Testis (tissue), 3 donors: ENCODE results near the gene SUPT3H. TPM values are rescaled to one million over a fixed set of nuclear protein-coding genes. Genes with fewer than 3 reads are reported as not detected.

Source experiments
- DNase-seq: peaks from one replicate; pipeline ENCODE4 v3.0.0-alpha.2; 2019
- H3K27ac ChIP-seq, 2 donors: fragments of 200-600 bp; sonication (generic); one replicate each; pipeline ENCODE4 v1.5.1; 2019
- H3K27me3 ChIP-seq: fragments of 200-600 bp; sonication (generic); one replicate; pipeline ENCODE4 v1.5.1; 2019
- H3K36me3 ChIP-seq: fragments of 200-600 bp; sonication (generic); one replicate; pipeline ENCODE4 v1.5.1; 2017; ENCODE audit warnings: low read depth; ENCODE audit errors: missing control alignments
- H3K4me1 ChIP-seq: fragments of 200-600 bp; sonication (generic); one replicate; pipeline ENCODE4 v1.5.1; 2019
- H3K4me3 ChIP-seq, 2 donors: fragments of 200-600 bp; sonication (generic); one replicate each; pipeline ENCODE4 v1.5.1; 2017 to 2019
- H3K9me3 ChIP-seq: fragments of 200-600 bp; sonication (generic); one replicate; pipeline ENCODE4 v1.5.1; 2017
- CTCF ChIP-seq, 3 experiments: fragments of 450-650 bp in 2 of 3; fragments of 200-600 bp in 1 of 3; sonication (generic) in 1 of 3; IDR thresholded peaks; one replicate each; pipeline ENCODE4 v1.5.1; 2016 to 2019; ENCODE audit warnings: antibody characterized with exemption in 3 of 3, mild to moderate bottlenecking in 2 of 3, moderate library complexity in 1 of 3
- POLR2A ChIP-seq: fragments of 450-650 bp; IDR thresholded peaks from one replicate; pipeline ENCODE4 v1.6.1; 2017; ENCODE audit warnings: antibody characterized with exemption, mild to moderate bottlenecking, moderate library complexity
- WGBS, 2 donors: methylation state at CpG; one replicate each; pipeline ENCODE4 v1.1.5; 2018; 5-methylcytosine and 5-hydroxymethylcytosine counted together
- intact Hi-C: fragments of 100-400 bp; cut with DNase I; formaldehyde crosslinking; loops from one replicate; pipeline ENCODE4 v1.15.1; 2023; ENCODE audit warnings: low total_unique reads
- microRNA counts, 2 donors: library from miRNA; unstranded; fragments of <30 nt; microRNA quantifications; one replicate each; lab custom pipeline; 2016
- microRNA-seq, 2 donors: library from miRNA; unstranded; fragments of <30 nt; microRNA quantifications; one replicate each; pipeline ENCODE4, GENCODE V29; 2016; ENCODE audit warnings: borderline number of aligned reads in 2 of 2, borderline replicate concordance in 1 of 2
- polyA plus RNA-seq: library from polyadenylated mRNA; stranded (reverse); fragments of 350-450 nt; fragmentation: Illumina TruSeq; extraction: RNeasy Lipid Tissue Mini Kit (QIAGEN cat#74804); gene quantifications from one replicate; pipeline ENCODE4 v1.2.3, GENCODE V29; 2014; ENCODE audit warnings: low read depth, low replicate concordance; ENCODE audit not compliant: insufficient read depth
- small RNA-seq, 2 donors: library from RNA; depleted of rRNA; stranded (forward); fragments of <200 nt; gene quantifications; one replicate each; pipeline ENCODE3, GENCODE V24; 2016
- total RNA-seq, 2 donors: library from RNA; depleted of rRNA; stranded (reverse); fragments of >200 nt; gene quantifications; one replicate each; pipeline ENCODE4 v1.2.3, GENCODE V29; 2016

SUPT3H gene
- total and polyA plus RNA-seq, 3 donors from 2014 or later: 29.4 to 35.9 (median 30.8) TPM

DNA sequence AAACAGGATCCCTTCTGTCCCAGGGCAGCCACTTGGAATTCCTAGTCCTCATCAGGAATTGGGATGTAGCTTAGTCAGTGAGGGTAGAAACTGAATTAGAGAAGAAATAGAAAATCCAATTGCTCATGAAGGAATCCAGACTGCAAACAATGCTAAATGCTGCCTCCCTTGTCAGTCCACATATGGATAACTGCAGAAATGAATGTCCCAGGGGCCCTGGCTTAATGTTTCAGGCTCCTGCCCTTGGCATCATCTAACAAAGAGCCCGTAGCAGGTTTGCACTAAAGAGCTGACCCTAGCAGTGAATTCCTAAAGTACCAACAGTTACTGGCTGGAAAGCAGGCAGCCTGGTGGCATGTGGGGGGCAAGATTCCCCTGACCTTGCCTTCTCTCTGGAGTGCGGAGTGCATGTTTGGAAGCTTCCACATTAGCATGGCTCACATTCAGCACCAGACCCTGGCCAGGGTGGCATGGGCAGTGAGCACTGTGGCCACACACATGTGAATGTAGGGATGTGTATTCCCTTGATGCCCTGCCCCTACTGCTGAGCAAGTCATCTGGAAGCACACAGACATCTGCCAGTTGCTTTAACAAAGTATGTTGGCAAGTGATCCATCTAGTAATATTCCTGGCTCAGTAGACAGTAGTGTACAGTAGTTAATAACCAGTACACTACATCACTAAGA lies 595.7 kb downstream of the SUPT3H start:
- H3K9me3 ChIP-seq: no peaks in the 10 kb centered on the region
- H3K4me1 ChIP-seq: no peaks in the 10 kb centered on the region
- no peaks in the 10 kb centered on the region for H3K36me3 ChIP-seq
- intact Hi-C loops: no loop called here
- 88 to 91% methylated on average over 1 to 2 of the region's 2 CpGs for WGBS, 2 donors
- H3K27ac ChIP-seq: no peak overlapping the region
- no peak overlapping the region for H3K4me3 ChIP-seq
- TF ChIP-seq CTCF (IDR thresholded peaks at IDR 0.05): no peak
- TF ChIP-seq POLR2A: no peak
- no peaks in the 10 kb centered on the region for H3K27me3 ChIP-seq
- DNase-seq: no peak

GRCh38 chr6:44780161-44780560 lies 597.6 kb downstream of the SUPT3H start:
- no peaks in the 10 kb centered on the region for H3K27me3 ChIP-seq
- no peak for TF ChIP-seq CTCF (IDR thresholded peaks at IDR 0.05)
- TF ChIP-seq POLR2A: no peak

GRCh38 chr6:44779130-44779826 lies 598.5 kb downstream of the SUPT3H start:
- no peak overlapping the region for H3K4me3 ChIP-seq
- H3K4me1 ChIP-seq: no peaks in the 10 kb centered on the region
- intact Hi-C loops: no loop called here
- TF ChIP-seq CTCF (IDR thresholded peaks at IDR 0.05) (no peak), POLR2A (no peak)
- no peak overlapping the region for H3K27ac ChIP-seq
- DNase-seq: no peak
- no peaks in the 10 kb centered on the region for H3K36me3 ChIP-seq
- WGBS, 2 donors: 75 to 95% methylated on average over 8 of the region's 8 CpGs
- H3K27me3 ChIP-seq: no peaks in the 10 kb centered on the region
- H3K9me3 ChIP-seq: no peaks in the 10 kb centered on the region

More at GRCh38 chr6:44780161-44780560, 597.6 kb downstream of the SUPT3H start:
- no peak for DNase-seq
- no peak overlapping the region for H3K27ac ChIP-seq
- intact Hi-C loops: no loop called here
- no peak overlapping the region for H3K4me3 ChIP-seq
- H3K4me1 ChIP-seq: no peaks in the 10 kb centered on the region
- H3K9me3 ChIP-seq: no peaks in the 10 kb centered on the region
- 78 to 90% methylated on average over 7 of the region's 7 CpGs for WGBS, 2 donors
- no peaks in the 10 kb centered on the region for H3K36me3 ChIP-seq

MicroRNAs encoded within 50 kb of the gene (microRNA counts, 767-probe panel; counts per million panel counts)
- microRNA hsa-miR-586 (lab: Ali Mortazavi, UCI): 0 to 152 counts per million in 2 donors

Small RNA genes lying within 50 kb of the gene (microRNA-seq; reads per million reads assigned to microRNA genes)
- 0 reads per million in 2 donors for gene MIR586

Small RNA genes lying within 50 kb of the gene (small RNA-seq; reads per million reads assigned to genes)
- 0 reads per million in 2 donors for gene MIR586

Other genes starting within 250 kb of the SUPT3H start
- 1 to 10 TPM; 2.9 to 4.3 TPM for gene RUNX2, start 49.6 kb downstream of the SUPT3H start, total RNA-seq
- gene RUNX2, start 49.6 kb downstream of the SUPT3H start, polyA plus RNA-seq: 6.0 TPM